Fibroblast of lung (primary cell): Measurements from ENCODE around the gene LRGUK. TPM values are rescaled to one million over a fixed set of nuclear protein-coding genes. Genes with fewer than 3 reads are reported as not detected.

Experiments
- DNase-seq, 2 donors: peaks; one replicate each; pipeline versions ENCODE4 v3.0.0 to v3.0.0-alpha.2; 2010; ENCODE audit warnings: low read depth in 2 of 2
- H2AFZ ChIP-seq: 2 replicates; pipeline ENCODE4 v1.5.1; 2012; ENCODE audit warnings: low read length, control low read depth, inconsistent platforms
- H3K27ac ChIP-seq: 2 replicates; pipeline ENCODE4 v1.5.1; 2011; ENCODE audit warnings: low read length, control low read depth; ENCODE audit not compliant: insufficient read depth
- H3K27me3 ChIP-seq: 2 replicates; pipeline ENCODE4 v1.5.1; 2011; ENCODE audit warnings: mild to moderate bottlenecking, low read length; ENCODE audit not compliant: control insufficient read depth, insufficient read depth
- H3K36me3 ChIP-seq: 2 replicates; pipeline ENCODE4 v1.5.1; 2011; ENCODE audit warnings: low read length; ENCODE audit not compliant: control insufficient read depth, insufficient read depth
- H3K4me1 ChIP-seq: 2 replicates; pipeline ENCODE4 v1.5.1; 2011; ENCODE audit warnings: low read length; ENCODE audit not compliant: control insufficient read depth, insufficient read depth; ENCODE audit errors: extremely low read depth
- H3K4me2 ChIP-seq: 2 replicates; pipeline ENCODE4 v1.5.1; 2011; ENCODE audit warnings: low read length, control low read depth; ENCODE audit not compliant: insufficient read depth; ENCODE audit errors: extremely low read depth
- H3K4me3 ChIP-seq, 4 experiments: fragments of 200-600 bp in 1 of 4; sonication (generic) in 1 of 4; replicated peaks in 1 of 4; 2 replicates each; pipeline ENCODE4 v1.5.1; 2011 to 2016; ENCODE audit warnings: low read length in 4 of 4, low read depth in 3 of 4, mild to moderate bottlenecking in 3 of 4, control low read depth in 2 of 4, inconsistent platforms in 1 of 4, mixed read lengths in 1 of 4; ENCODE audit not compliant: insufficient read depth in 1 of 4; ENCODE audit errors: control extremely low read depth in 1 of 4
- H3K79me2 ChIP-seq: 2 replicates; pipeline ENCODE4 v1.5.1; 2012; ENCODE audit warnings: mild to moderate bottlenecking, low read length, inconsistent platforms; ENCODE audit not compliant: control insufficient read depth, insufficient read depth
- H3K9ac ChIP-seq: 2 replicates; pipeline ENCODE4 v1.5.1; 2011; ENCODE audit warnings: mild to moderate bottlenecking, low read length, control low read depth; ENCODE audit not compliant: insufficient read depth
- H3K9me3 ChIP-seq: 2 replicates; pipeline ENCODE4 v1.5.1; 2012; ENCODE audit warnings: low read depth, low read length; ENCODE audit not compliant: control insufficient read depth, insufficient read depth
- H4K20me1 ChIP-seq: 2 replicates; pipeline ENCODE4 v1.5.1; 2011; ENCODE audit warnings: low read length; ENCODE audit not compliant: control insufficient read depth, insufficient read depth; ENCODE audit errors: extremely low read depth
- EZH2 ChIP-seq: IDR thresholded peaks from 2 replicates; pipeline ENCODE4 v1.5.1; 2012; ENCODE audit warnings: low read length, control low read depth, mild to moderate bottlenecking; ENCODE audit errors: missing control alignments
- polyA plus RNA-seq, 2 donors: library from polyadenylated mRNA; depleted of rRNA in 1 of 2; stranded (reverse) in 1 of 2; unstranded in 1 of 2; fragments of >200 nt; gene quantifications; 2 replicates each; pipeline ENCODE4 v1.2.1, GENCODE V29; 2011 to 2012; ENCODE audit warnings: missing spikeins in 1 of 2
- total RNA-seq: library from RNA; depleted of rRNA; stranded (reverse); fragments of >200 nt; gene quantifications from 2 replicates; pipeline ENCODE4 v1.2.1, GENCODE V29; 2014
- TF ChIP-seq, protein P1 (sequence below), 2 donors: IDR thresholded peaks in 1 of 2; conservative IDR thresholded peaks in 1 of 2; 1 replicate in 1 of 2; 2 replicates in 1 of 2; pipeline ENCODE4 v1.5.1; 2011 to 2012; ENCODE audit warnings: low read length in 2 of 2, control low read depth in 1 of 2, inconsistent platforms in 1 of 2, low read depth in 1 of 2, mild to moderate bottlenecking in 1 of 2

The LRGUK gene
- total and polyA plus RNA-seq, 2 donors (not counting 1 experiment from before 2014, with no cell fraction given): 0.08 to 0.17 TPM

DNA sequence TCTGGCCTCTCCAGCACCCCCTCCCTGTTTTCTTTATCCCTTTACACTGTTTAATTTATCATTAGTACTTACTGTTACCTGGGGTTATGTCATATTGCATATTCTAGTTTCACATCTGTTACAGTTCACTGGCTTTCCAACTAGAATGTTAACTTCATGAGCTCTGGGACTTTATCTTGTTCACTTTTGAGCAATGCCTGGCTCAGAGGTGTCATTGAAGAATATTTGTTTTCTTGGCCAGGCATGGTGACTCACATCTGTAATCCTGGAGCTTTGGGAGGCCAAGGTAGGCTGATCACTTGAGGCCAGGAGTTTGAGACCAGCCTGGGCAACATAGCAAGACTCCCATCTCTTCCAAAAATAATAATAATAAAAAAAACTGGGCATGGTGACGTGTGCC is 40.7 kb downstream of the LRGUK start:
- Histone ChIP-seq H3K4me3 (no peak overlapping the region), H4K20me1 (no peaks in the 10 kb centered on the region), H3K4me2 (no peak overlapping the region), H3K9me3 (no peaks in the 10 kb centered on the region), H3K4me1 (no peaks in the 10 kb centered on the region), H3K27me3 (no peaks in the 10 kb centered on the region), H2AFZ (no peak overlapping the region), H3K79me2 (no peaks in the 10 kb centered on the region), H3K9ac (no peak overlapping the region), H3K36me3 (no peaks in the 10 kb centered on the region), H3K27ac (no peak overlapping the region)
- no peak for DNase-seq
- TF ChIP-seq EZH2: no peak
- TF ChIP-seq, protein P1, sequence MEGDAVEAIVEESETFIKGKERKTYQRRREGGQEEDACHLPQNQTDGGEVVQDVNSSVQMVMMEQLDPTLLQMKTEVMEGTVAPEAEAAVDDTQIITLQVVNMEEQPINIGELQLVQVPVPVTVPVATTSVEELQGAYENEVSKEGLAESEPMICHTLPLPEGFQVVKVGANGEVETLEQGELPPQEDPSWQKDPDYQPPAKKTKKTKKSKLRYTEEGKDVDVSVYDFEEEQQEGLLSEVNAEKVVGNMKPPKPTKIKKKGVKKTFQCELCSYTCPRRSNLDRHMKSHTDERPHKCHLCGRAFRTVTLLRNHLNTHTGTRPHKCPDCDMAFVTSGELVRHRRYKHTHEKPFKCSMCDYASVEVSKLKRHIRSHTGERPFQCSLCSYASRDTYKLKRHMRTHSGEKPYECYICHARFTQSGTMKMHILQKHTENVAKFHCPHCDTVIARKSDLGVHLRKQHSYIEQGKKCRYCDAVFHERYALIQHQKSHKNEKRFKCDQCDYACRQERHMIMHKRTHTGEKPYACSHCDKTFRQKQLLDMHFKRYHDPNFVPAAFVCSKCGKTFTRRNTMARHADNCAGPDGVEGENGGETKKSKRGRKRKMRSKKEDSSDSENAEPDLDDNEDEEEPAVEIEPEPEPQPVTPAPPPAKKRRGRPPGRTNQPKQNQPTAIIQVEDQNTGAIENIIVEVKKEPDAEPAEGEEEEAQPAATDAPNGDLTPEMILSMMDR (conservative IDR thresholded peaks at IDR 0.05 in 1 of 2, IDR thresholded peaks at IDR 0.05 in 1 of 2; ENCODE audit: low read depth in 1 of 2, low read length in 2 of 2): no peak

DNA sequence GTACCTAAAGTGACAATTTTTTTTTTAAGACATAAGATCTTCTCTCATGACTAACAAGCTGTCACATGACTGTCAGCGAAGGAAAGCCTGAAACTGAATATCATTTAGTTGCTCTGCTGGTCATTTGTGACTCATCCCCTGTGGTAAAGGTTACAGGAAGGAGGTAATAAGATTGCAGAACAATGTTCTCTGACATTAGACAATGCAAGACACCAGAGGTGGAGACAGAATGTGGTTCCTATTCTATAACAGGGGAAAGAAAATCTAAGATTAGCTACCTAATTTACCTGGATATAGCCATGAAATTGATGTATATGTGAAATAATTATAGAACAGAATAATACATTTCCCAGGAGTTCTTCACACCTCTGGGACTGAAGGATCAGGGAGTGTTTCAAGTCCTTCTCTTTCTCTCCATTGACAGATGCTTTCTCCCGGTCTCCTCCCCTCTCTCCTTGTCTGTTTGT is 47.7 kb downstream of the LRGUK start:
- Histone ChIP-seq H3K27me3 (no peaks in the 10 kb centered on the region), H3K9me3 (no peaks in the 10 kb centered on the region), H3K27ac (no peak overlapping the region), H3K9ac (no peak overlapping the region), H2AFZ (no peak overlapping the region), H3K36me3 (no peaks in the 10 kb centered on the region), H3K4me3 (no peak overlapping the region), H3K4me2 (no peak overlapping the region), H3K4me1 (peaks cover 2% of the 10 kb centered on the region), H4K20me1 (no peaks in the 10 kb centered on the region), H3K79me2 (no peaks in the 10 kb centered on the region)
- peak; percentile 81 to 87 for DNase-seq
- TF ChIP-seq EZH2: no peak
- TF ChIP-seq, protein P1 (conservative IDR thresholded peaks at IDR 0.05 in 1 of 2, IDR thresholded peaks at IDR 0.05 in 1 of 2; ENCODE audit: low read depth in 1 of 2, low read length in 2 of 2): no peak

DNA sequence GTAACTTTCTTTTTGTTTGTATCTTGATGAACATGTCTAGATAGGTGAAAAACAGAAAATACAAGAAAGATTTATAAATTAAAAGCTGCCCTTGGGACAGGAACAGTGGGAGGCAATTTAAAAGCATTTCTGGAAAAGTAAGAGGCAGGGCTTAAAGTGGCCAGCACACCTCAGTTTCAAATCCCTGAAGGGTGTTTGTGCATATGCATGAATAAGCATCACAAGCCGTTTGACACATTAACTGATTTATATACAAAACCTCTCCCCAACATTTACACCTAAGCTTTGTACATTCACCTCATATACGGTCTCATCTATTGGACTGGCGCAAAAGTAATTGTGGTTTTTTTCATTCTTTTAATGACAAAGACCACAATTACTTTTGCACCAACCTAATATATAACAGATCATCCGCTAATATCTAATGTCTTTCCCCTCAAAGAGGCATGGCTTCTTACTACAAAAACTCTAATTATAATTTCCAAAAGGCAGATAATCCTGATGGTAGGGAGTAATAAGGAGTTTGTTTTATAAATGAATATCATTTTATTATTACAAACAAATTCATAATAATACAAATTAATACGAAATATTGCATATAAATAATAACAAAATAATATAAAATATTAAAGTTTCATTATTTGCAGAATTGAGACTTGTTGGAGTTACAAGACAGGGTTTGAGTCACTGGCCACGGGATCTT is 48.3 kb downstream of the LRGUK start:
- no peak overlapping the region for H3K4me2 ChIP-seq
- H2AFZ ChIP-seq: no peak overlapping the region
- no peaks in the 10 kb centered on the region for H3K79me2 ChIP-seq
- no peak overlapping the region for H3K9ac ChIP-seq
- H3K36me3 ChIP-seq: no peaks in the 10 kb centered on the region
- DNase-seq: no peak
- TF ChIP-seq EZH2: no peak
- TF ChIP-seq, protein P1 (conservative IDR thresholded peaks at IDR 0.05 in 1 of 2, IDR thresholded peaks at IDR 0.05 in 1 of 2; ENCODE audit: low read depth in 1 of 2, low read length in 2 of 2): no peak
- no peaks in the 10 kb centered on the region for H4K20me1 ChIP-seq
- no peak overlapping the region for H3K27ac ChIP-seq
- H3K9me3 ChIP-seq: no peaks in the 10 kb centered on the region
- H3K4me1 ChIP-seq: peaks cover 2% of the 10 kb centered on the region
- no peaks in the 10 kb centered on the region for H3K27me3 ChIP-seq
- H3K4me3 ChIP-seq: no peak overlapping the region
